Measurements from ENCODE around the gene LMF1. TPM values are rescaled to one million over a fixed set of nuclear protein-coding genes. Genes with fewer than 3 reads are reported as not detected.

Gene LMF1
- total and polyA plus RNA-seq, 9 of the 15 experiments (the other 6 are each of a cell fraction or from before 2014, with no cell fraction given) = 0.11 to 1.6 (median 0.55) TPM; not detected in 1

DNA sequence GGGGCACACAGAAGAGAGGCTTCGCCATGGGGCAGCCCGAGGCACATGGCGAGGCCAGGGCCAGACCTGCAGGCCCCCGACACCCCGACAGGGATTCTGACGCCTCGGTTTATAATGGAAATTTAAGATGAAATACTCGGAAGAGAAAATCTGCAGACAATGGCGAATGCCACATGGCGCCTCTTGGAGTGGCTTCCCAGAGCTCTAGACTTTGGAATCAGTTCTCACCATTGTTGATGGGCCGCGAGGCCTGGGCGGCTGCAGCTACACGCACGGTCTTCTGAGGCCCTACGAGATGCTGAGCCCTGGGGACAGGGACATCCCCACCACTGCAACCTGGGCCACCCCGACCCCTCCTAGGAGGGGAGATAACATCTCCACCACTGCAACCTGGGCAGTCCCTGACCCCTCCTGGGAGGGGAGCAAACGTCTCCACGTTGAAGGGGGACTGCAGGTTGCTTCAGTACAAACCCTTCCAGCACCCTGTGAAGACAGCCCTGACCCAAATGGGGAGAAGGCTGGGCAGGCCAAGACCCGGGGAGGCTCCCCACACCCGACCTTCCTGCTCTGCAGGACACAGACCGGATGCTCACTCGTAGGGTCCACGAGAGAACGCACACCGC is 56.9 kb downstream of the LMF1 start (continued):
- TF ChIP-seq TAF9B (IDR thresholded peaks at IDR 0.05; ENCODE audit: partially characterized antibody) (no peak), ARID4B (CRISPR knock-in tag; IDR thresholded peaks at IDR 0.05) (no peak), ZNF232 (CRISPR knock-in tag; IDR thresholded peaks at IDR 0.05) (no peak)
- TF ChIP-seq, protein P1, sequence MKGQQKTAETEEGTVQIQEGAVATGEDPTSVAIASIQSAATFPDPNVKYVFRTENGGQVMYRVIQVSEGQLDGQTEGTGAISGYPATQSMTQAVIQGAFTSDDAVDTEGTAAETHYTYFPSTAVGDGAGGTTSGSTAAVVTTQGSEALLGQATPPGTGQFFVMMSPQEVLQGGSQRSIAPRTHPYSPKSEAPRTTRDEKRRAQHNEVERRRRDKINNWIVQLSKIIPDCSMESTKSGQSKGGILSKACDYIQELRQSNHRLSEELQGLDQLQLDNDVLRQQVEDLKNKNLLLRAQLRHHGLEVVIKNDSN (CRISPR knock-in tag; IDR thresholded peaks at IDR 0.05) = no peak

All from K562 (cell line).